LNCAP (cell line): Measurements from ENCODE around the gene SEPTIN14.

Experiments used
- CTCF ChIP-seq: fragments of 450-650 bp; IDR thresholded peaks from 2 replicates; pipeline ENCODE4 v1.5.1; 2017; ENCODE audit warnings: mild to moderate bottlenecking

SEPTIN14 gene

GRCh38 chr7:55770778-55771177 lies 91.8 kb downstream of the SEPTIN14 start:
- no peak for TF ChIP-seq CTCF
